ENCODE measurements around the gene TNNT3.

DNA sequence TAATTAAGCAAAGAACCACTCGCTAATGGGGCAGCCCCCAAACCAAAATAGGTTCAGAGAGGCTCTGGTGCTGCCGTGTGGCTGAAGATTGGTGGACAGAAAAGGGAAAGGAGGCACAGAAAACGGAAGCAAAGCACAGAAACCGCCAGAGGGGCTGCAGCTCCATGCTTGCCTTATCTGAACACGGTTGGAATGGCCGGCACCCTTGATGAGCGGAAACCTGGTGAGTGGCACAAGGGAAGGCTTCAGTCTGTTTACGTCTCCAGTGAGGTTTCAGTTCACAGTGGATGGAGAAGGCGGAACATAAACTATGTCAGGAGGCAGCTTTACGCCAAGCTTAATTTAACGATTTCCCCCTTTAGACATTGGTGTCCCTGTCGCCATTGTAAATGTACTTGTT is 22.6 kb upstream of the TNNT3 start:
- no peak for TF ChIP-seq CTCF (conservative IDR thresholded peaks at IDR 0.05; ENCODE audit: low read depth, low read length)
- no peak for TF ChIP-seq EZH2phosphoT487 (IDR thresholded peaks at IDR 0.05; ENCODE audit: borderline replicate concordance, low read length)
- TF ChIP-seq EZH2 (IDR thresholded peaks at IDR 0.05; ENCODE audit: low read length, unreplicated experiment), result no peak
